ENCODE measurements around the gene DBR1.
"Not testable (repeated sequence)": the region's sequence is repeated elsewhere in the genome, so short reads cannot be mapped to it uniquely, and the experiment has no call there.

The DBR1 gene

DNA sequence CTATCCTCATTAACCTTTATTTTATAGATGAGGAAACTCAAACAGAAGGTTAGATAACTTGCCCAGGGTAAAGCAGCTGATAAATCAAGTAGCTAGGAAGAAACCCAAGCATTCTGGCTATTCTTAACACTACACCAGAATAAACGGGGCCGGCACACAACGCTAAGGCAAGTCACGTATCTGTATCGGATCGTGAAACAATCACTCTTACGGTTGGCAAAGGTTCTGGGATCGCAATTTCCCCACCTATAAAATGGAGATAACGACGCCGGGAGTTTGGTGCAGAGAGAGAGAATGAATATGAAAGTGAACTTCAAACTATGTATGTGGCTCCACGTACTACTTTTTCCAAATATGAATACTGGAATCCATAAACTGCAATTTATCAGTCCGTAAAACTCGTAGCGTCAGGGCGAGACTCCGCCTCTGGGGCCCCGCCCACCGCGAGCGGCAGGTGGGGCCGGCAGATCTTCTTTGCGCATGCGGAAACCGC is 12.1 kb upstream of the DBR1 start:
- DNase-seq: peak; percentile 95

DNA sequence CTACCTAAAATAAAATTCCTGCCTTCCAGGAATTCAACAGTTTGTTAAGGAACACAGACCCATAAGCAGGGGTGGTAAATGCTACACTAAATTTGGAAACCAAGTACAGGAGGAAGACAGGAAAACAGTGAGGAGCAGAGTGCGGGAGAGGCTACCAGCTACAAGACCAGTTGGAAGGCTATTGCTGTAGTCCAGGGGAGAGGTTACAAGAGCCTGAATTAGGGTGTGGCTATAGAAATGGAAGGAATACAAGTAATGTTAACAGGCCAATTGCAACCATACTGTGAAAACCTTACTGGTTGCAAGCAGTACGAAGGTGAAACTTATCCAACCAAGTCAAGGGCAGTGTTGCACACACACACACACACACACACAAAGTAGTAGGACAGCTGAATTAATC is 11.5 kb upstream of the DBR1 start:
- no peak for DNase-seq

DNA sequence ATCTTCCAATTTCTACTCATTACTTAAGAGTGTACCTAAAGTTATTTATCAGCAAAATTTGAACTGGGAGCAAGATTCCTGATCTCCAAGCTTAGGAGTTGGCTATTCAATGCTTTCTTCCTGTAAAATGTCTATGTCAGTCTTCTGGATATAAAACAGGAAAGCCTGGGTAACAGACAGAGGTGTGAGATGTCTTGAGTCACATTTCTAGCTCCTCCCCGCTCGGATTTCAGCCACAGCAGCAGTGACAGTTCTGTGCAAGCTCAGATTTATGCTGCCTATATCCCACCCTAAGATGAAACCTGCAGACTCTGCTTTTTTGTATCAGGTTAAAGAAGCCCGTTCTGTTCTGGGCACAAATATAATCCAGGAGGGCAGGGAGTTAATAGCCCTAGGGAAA is 10.3 kb upstream of the DBR1 start:
- DNase-seq: no peak

DNA sequence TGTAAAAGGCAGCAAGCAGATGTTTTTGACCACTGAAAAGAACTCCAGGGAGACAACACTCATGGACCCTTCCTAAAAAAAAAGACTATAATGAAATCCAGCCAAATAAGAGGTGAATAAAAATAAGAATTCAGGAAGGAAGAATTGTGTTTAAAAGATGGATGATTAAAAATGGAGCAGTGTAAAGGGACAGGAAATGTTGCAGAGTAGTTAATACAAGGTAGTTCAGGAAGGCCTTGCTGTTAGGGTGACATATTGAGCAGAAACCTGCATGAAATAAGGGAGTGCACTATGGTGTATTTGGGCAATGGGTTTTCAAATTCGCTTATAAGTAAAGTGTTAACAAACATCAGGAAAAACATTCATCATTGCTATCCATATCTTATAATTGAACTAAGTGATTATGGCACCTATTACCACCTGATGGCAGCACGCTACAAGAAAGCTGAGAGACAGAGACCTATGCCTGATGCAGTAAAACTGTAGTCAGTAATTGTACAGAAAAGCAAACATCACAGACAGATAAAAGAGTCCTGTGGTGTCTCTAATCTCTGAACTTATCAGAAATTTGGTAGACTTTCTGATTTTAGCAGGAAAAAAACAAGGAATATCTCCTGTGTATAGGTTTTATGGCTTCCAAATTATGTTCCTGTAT is 5.8 kb upstream of the DBR1 start:
- peak; percentile 58 for DNase-seq

DNA sequence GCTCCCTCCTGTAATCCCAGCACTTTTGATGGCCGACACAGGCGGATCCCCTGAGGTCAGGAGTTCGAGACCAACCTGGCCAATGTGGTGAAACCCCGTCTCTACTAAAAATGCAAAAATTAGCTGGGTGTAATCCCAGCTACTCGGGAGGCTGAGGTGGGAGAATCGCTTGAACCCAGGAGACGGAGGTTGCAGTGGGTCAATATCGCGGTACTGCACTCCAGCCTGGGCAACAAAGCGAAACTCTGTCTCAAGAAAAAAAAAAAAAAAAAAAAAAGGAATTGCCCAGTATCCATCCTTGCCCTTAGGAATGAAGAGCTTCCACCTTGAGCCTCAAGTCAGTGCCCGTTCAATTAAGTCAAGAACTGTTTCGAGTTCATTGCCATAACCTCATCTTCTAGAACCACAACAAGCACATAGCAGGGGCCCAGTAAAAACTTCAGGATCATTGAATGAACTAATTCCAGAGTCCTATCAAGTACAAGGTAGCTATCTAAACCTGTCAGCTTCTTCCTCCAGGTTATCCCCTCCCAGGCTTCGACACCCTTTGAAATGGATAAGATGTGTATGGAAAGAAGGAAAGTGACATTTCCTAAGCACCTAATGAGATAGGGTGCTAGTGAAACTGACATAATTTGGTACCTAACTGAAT is 826 bp downstream of the DBR1 start:
- no peak for DNase-seq

DNA sequence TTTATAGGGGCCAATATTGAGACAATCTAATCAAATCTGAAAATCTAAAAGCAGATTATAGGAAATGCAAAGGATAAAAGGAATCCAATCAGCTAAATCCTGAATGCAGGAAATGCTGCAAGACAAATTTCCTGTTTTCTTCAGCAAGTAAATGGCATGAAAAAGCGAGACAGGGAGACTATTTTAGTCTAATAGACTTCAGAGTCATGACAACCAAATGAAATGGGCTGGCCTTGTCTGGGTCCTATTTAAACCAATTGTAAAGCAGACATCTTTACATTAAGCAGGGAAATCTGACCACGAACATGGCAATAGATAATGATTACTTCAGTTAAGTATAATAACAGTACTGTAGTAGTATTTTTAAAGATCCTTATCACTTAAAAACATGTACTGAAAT is 2.1 kb downstream of the DBR1 start:
- no peak for DNase-seq

DNA sequence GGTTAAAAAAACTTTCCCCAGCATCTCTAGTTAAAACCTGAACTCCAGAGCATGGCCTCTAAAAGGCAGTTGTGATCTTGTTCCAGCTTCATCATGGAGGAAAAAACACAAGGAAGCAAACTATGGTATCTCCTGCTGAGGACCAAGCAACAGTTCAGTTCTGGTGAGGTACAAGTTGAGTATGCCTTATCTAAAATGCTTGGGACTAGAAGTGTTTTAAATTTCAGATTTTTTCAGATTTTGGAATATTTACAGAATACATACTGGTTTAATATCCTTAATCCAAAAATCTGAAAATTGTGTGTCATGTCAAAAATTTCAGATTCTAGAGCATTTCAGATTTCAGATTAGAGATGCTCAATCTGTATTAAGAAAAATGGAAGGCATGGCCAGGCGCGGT is 9.7 kb downstream of the DBR1 start:
- no peak for DNase-seq

DNA sequence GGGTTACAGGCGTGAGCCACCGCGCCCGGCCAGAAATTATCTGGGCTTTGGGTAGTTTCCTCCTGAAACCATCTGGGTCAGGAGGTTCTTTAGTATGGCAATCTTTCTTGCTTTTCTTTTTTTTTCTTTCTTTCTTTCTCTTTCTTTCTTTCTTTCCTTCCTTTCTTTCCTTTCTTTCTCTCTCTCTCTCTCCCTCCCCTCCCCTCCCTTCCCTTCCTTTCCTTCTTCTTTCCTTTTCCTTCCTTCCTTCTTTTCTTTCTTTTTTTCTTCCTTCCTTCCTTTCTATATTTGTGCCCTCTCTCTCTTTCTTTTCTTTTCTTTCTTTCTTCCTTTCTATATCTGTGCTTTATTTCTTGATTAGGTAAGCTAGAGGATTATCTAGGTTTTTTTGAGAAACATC is 17.0 kb downstream of the DBR1 start:
- DNase-seq: no peak

DNA sequence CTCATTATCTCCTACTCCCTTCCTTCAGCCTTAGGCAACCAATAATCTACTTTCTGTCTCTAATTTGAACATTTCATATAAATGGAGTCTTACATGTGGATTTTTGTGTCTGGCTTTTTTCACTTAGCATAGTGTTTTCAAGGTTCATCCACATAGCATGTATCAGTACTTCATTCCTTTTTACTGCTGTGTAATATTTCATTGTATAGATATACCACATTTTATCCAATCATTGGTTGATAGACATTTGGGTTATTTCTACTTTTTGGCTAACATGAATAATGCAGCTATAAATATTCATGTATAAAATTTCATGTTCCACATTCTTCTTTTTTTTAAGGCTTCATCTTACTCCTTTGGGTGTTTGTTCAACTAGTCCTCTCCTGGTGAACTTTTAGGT is 20.2 kb downstream of the DBR1 start:
- no peak for DNase-seq

DNA sequence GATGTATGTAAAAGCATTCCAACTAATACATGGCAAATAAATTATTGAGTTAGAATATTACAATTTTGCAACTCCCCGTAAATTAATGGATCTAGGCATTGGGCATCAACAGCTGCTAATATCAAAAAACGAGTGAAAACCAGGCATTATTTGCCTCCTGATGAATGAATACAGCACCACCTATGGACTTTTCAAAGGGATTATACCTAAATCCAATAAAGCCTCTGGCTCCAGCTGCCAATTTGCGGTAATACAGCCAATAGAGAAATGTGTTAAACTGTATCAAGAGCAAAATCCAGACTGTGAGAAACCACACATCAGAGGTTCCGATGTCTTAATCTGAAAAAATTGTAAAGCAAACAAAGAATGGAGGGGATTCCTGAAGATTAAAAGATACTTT is 26.2 kb downstream of the DBR1 start:
- no peak for DNase-seq

DNA sequence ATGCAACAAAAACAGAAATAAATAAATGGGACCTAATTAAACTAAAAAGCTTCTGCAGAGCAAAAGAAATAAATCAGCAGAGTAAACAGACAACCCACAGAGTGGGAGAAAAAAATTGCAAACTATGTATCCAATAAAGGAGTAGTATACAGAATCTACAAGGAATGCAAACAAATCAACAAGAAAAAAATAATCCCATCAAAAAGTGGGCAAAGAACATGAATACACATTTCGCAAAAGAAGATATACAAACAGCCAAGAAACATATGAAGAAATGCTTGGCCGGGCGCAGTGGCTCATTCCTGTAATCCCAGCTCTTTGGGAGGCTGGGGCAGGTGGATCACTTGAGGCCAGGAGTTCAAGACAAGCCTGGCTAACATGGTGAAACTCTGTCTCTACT is 32.5 kb downstream of the DBR1 start:
- DNase-seq: not testable (repeated sequence)

DNA sequence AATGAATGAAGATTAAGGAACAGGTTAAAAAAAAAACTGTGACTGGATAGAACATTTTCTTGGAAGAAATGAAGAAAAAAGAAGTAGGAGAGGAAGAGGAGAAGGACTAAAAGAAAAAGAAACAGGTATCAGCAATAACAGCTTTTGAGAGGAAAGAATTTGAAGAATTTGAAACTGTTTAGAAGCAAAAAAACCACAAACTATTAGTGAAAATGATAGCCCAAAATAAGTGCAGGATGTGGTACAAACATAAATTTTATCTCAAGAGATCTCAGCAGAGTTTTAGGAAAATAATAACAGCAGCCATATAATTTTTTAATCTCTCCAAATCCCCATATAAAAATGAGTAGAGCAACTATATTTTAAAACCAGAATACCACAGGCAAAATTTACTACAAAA is 33.8 kb downstream of the DBR1 start:
- DNase-seq: no peak

DNA sequence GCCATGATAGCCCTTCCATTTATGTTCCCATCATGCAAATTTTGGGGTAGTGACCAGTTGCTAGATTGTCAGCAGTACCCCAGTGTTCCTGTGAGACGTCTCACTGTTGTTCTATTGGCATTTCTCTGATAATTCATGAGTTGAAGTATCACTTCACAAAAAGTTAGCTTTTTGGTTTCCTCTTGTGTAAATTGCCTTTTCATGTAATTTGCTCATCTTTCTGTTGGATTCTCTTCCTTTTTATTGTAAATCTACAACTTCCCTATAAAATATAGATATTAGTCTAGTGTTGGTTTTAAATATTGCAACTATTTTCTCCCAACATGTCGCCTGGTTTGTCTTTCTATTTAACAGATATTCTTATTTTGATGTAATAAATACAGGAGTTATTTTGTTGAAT is 35.0 kb downstream of the DBR1 start:
- DNase-seq: no peak

DNA sequence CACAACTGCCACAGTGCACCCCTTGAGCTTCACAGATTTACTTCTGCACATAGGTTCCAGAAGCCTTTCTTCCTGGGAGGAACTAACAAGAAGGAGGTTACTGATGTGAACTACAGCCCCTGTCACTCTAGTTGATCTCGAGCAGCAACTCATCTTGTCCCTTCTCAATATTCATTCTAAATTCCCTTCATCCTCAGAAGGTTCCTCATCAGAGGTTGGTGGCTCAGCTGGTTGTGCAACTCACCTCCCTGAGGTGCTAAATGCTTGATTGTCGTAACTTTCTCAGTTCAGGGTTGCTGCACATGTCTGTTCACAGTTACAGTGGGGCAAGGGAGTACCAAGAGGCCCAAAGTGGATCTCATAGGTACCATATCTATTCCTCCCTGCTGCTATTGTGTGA is 36.9 kb downstream of the DBR1 start:
- no peak for DNase-seq

DNA sequence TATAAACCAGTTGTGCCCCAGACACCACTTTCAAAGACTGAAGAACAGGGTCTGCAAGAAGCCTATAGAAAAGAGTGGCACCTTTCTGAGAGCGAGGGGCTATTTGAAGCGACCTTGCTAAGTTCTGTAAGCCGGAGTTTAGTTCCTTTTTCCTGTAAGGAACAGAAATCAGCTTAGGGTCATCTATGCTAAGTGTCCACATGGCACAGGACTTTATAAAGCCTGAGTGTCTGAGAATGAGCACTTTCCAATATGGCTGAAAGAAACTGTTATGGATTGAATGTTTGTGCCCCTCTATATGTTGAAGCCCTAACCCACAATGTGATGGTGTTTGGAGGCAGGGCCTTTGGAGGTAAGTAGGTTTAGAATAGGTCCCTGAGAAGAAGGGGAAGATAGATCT is 38.5 kb downstream of the DBR1 start:
- DNase-seq: no peak

DNA sequence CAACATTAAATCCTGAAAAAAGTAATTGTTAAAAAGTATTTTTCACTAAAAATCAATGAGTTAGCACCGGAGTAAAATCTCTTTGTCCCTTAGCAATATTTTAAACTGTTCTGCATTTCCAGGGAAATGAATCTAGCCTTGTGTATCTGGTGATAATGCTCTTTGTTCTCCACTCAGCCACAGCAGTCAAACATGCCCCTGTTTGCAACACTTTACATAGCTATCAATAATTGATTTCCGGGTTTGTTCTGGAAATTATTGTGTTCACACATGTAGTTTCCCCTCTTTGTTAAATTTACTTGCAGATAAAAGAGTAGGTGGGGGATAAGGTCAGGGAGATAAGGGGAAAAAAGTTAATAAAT is 38.9 kb downstream of the DBR1 start:
- no peak for DNase-seq

DNA sequence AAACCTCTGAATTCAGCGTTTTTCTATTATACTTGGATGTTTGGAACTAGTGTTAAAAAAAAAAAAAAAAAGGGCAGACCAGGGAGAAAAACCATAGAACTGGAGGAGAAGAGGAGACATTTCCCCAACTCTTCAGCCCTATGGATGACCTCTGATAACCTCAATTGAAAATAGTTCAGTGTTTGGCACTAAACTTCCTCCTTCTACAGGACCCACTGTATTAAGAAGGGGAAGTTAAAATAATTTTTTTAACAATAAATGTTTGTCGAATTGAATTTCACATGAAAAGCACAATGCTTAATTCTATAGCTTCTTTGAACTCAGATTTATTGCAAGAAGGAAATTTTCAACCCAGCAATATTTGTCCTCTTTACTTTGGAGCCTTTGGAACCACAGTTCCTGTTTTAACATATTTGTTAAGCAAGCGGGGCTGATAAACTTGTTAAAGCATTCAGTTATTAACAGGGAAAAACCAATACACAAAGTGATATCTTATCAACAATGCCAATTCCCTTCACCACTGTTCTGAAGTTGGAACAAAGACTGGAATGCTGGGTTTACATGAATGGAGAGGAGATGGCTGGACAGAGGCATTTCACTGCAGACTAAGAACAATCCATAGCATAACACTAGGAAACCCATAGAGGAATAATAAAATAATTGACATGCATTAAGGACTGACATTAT is 39.4 kb downstream of the DBR1 start:
- no peak for DNase-seq

DNA sequence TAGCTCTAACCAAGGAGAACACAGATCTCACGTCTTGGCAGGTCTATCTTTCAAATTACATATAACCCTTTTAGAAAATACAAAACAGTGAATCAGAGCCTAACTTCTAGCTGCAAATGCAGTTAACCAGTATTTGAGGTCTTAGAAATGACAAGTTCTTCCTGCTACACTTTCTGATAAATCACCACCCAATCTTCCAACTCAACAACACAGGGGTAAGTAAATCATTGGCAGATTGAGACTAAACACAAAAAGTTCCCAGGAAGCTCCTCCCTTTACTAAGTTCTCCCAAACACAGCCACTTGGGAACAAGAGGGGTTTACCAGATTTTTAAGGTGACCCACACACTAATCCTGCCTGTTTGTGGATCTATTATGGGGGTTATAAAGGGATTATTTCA is 42.5 kb downstream of the DBR1 start, which contains the start of gene A4GNT:
Gene A4GNT (minus strand): TSS at position 152 of the 400 bp plus-strand sequence. CDS start 1,134 bp downstream, outside the sequence.
- DNase-seq: no peak

DNA sequence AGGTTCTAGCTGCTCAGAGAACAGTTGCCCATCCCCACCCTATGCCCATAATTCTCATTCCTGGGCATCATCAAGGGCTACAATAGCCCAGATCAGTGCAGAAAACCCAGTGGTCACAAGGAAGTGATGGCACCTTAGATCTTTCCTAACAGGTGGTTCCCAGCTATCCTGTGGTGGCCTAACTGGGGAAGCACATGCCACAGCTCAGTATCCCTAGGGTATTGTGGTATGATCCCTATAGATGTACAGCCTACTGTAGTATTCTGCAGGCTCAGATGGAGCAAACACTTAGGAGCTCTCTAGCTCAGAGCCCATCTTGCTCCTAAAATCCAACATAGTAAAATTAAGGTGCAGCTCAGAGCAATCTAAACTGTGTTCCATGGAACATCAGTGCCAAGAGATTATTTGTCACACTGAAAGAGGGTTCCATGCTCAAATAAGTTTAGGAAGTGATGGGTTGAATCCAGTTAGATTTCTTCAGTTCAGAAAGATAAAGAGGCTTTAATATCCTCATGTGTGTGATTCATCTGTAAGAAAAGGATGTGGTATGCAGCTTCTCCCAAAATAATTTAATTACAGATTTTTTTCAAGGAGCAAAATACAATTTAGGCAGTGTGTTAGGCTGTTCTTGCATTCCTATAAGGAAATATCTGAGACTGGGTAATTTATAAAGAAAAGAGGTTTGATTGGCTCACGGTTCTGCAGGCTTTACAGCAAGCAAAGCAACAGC is 46.9 kb downstream of the DBR1 start:
- no peak for DNase-seq

DNA sequence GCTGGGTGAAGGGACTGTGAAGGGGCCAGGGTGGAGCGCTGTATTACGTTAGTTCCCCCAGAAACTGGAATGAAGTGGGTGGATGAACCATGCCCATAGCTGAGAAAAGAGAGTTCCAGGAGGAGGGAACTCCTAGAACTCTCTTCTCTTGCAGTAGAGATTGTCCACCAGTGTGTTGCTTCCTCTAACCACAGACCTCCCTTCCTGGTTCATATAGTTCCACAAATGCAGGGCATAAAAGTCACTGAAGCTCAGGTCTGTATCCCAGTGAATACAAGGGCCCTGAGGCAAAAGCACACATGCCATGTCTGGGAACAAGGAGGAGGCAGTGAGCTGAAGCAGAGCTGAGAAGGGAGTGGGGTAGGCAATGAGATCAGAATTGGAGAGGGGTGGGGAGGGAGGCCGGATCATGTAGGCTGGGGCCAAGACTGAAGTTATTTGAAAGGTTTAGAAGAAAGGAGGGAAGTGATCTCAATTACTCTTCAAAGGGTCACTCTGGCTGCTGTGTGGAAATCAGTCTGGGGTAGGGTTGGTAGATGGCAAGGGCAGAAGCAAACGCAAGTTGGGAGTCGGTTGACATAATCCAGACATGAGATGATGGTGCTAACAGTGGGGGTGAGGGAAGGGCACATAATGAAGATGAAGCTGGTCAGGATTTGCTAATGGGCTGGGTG is 49.0 kb downstream of the DBR1 start:
- no peak for DNase-seq

DNA sequence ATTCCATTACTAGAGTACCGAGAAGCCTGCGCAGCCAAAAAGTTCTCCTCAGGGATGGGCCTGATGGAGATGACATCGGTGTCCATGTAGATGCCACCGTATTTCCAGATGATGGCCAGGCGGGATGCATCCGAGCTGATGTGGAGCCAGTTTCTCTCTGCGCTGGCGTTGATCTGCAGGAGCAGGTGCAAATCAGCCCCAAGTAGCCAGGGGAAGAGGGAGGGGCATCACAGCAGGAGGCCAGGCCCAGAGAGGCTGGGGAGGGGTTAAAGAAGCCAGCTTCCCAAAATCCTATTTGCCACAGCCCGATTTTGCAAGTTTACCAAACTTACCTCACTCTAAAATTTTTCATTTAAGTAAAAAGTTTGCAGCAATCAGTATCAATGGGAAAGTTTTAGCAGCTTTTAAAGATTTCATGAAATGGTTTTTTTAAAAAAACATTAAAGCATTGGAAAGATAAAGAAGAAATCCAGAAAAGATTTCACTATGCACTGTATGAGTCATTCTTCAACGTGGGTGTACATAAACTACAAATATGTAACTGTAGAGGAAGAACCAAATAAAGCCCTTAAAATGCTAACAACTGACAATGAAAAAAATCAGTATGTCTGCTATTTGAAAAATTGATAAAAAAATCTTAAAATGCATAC is 49.9 kb downstream of the DBR1 start:
- no peak for DNase-seq

DNA sequence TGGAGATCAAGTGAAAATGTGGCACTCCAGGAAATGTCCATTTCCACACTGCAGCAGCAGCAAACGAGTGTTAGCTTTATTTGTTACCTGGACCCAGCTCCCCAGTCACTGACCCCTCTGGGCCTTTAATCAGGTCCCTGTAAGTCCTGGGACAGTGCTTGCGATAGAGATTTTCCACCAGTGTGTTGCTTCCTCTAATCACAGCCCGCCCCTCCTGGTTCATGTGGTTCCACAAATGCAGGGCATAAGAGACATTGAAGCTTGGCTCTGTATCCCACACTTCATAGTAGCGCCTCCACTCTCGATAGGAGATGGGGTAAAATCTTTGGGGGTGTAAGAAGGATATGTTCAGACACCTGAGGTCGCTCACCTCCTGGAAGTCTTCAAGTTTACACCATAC is 50.5 kb downstream of the DBR1 start:
- DNase-seq: no peak

DNA sequence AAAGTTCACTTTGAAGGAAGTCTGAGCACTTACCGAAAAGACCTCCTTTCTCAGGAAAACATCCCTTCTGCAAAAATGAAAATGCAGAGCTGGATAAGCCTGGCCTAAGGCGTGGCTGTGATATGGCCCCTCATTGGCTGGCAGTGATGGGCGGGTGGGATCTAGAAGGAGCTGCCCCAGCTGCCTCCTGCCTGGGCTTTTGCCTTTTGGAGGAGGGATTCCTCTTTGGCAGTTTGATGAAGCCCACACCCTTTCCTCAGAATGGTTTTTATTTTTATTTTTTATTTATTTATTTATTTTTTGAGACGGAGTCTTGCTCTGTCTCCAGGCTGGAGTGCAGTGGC is 55.3 kb downstream of the DBR1 start:
- no peak for DNase-seq

All from NCI-H1105 (cell line).